Esophagus muscularis mucosa (tissue), 4 donors: ENCODE results near the gene KDM4D.

Experiments used
- CTCF ChIP-seq, 3 experiments: fragments of 200-600 bp in 2 of 3; fragments of 450-650 bp in 1 of 3; sonication (generic) in 2 of 3; IDR thresholded peaks; one replicate each; pipeline ENCODE4 v1.5.1; 2017 to 2019; ENCODE audit warnings: antibody characterized with exemption in 3 of 3, mild to moderate bottlenecking in 2 of 3, moderate library complexity in 1 of 3
- EP300 ChIP-seq: sonication (generic); formaldehyde crosslinking; IDR thresholded peaks from one replicate; pipeline ENCODE4 v1.6.1; 2017; ENCODE audit warnings: antibody characterized with exemption
- POLR2A ChIP-seq: fragments of 450-650 bp; IDR thresholded peaks from one replicate; pipeline ENCODE4 v1.6.1; 2017; ENCODE audit warnings: antibody characterized with exemption, moderate library complexity, mild to moderate bottlenecking, low read depth
- POLR2AphosphoS5 ChIP-seq, 2 donors: sonication (generic); formaldehyde crosslinking; IDR thresholded peaks; one replicate each; pipeline ENCODE4 v1.6.1; 2017; ENCODE audit warnings: antibody characterized with exemption in 2 of 2

- TF ChIP-seq CTCF (IDR thresholded peaks at IDR 0.05) (no peak), POLR2A (no peak), EP300 (no peak), POLR2AphosphoS5 (IDR thresholded peaks at IDR 0.05) (no peak)
Measured at GRCh38 chr11:94997437-94997836, 23.9 kb downstream of the KDM4D start.
